ENCODE measurements around the gene PHF21A. TPM values are rescaled to one million over a fixed set of nuclear protein-coding genes. Genes with fewer than 3 reads are reported as not detected.

PHF21A gene
- total RNA-seq, result 10 to 100 TPM; 50.3 to 64.3 TPM

DNA sequence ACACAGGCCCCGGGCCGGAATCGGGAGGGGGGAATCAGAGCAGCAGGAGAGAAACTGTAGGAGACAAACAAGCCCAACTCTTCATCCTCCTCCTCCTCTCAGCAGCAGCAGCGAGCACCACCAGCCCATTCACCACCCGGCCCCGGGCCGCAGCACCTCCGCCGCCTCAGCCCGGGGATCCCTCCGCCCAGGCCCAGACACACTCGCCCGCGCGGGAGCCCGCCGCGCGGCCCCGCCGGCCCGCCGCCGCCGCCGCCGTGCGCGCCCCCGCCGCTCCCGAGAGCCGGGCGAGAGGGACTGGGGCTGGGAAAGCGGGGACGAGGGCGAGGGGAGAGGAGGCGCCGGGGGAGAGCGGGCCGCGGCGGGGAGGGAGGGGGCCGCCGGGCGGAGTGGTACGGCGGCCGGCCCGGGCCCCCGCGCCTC is at the start of gene PHF21A:
Gene PHF21A (minus strand): TSS at position 154 of the 423 bp plus-strand sequence. CDS start 37,235 bp downstream, outside the sequence.
- H3K27me3 Mint-ChIP-seq, result no peaks in the 10 kb centered on the region
- H3K4me3 Mint-ChIP-seq, result peak within 1 kb of the TSS; percentile 97
- H3K36me3 Mint-ChIP-seq, result peaks cover 6% of the 10 kb centered on the region
- peak within 1 kb of the TSS; percentile 96 for H3K27ac Mint-ChIP-seq
- no peaks in the 10 kb centered on the region for H3K9me3 Mint-ChIP-seq
- ATAC-seq (peak; percentile 86 to 87), DNase-seq (ENCODE audit: low spot score) (peak; percentile 95)
- peaks cover 26 to 40% of the 10 kb centered on the region in 2 donors for H3K4me1 Mint-ChIP-seq (ENCODE audit: low read depth in 2 of 2)

DNA sequence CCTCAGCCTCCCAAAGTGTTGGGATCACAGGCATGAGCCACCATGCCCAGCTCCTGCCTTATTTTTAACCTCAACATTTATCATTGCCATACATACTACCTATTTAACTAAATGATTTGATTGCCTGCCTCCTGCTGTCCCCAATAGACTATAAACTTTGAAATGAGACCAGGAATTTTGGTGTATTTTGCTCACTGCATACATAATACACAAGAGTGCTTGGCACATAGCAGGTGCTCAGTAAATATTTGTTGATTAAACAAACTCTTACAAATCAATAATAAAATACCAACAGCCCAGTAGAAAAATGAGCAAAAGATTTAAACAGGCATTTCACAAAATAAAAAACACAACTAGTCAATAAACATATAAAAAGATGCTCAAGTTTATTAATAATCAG is 49.5 kb upstream of the PHF21A start:
- no peaks in the 10 kb centered on the region for H3K4me1 Mint-ChIP-seq (ENCODE audit: low read depth in 2 of 2)
- H3K27ac Mint-ChIP-seq, result no peak overlapping the region
- H3K36me3 Mint-ChIP-seq, result no peaks in the 10 kb centered on the region
- peaks cover 23 to 24% of the 10 kb centered on the region in 2 donors for H3K27me3 Mint-ChIP-seq
- no peaks in the 10 kb centered on the region for H3K9me3 Mint-ChIP-seq
- no peak for DNase-seq (ENCODE audit: low spot score)
- H3K4me3 Mint-ChIP-seq, result no peak overlapping the region
- ATAC-seq, result no peak

DNA sequence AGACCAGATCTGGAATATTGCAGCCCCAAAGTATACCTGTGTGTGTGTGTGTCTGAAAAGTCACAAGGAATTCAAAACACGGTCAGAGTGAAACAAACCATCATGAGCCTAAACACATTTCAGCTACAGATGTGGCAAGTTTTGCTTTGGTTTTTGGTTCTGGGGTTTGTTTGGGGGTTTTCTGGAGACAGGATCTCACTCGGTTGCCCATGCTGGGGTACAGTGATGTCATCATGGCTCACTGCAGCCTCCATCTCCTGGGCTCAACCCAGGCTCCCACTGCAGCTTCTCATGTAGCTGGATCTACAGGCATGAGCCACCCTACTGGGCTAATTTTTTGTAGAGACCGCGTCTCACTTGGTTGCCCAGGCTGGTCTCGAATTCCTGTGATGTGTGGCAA is 41.4 kb upstream of the PHF21A start:
- peaks cover 3 to 12% of the 10 kb centered on the region in 2 donors for H3K4me1 Mint-ChIP-seq (ENCODE audit: low read depth in 2 of 2)
- H3K4me3 Mint-ChIP-seq, result no peak overlapping the region
- no peaks in the 10 kb centered on the region for H3K9me3 Mint-ChIP-seq
- no peak for DNase-seq (ENCODE audit: low spot score)
- peak overlapping the region in 1 of 2 donors; percentile 50 for H3K27ac Mint-ChIP-seq
- H3K27me3 Mint-ChIP-seq, result peaks cover 22 to 42% of the 10 kb centered on the region in 2 donors
- ATAC-seq, result peak; percentile 44 to 69
- no peaks in the 10 kb centered on the region for H3K36me3 Mint-ChIP-seq

DNA sequence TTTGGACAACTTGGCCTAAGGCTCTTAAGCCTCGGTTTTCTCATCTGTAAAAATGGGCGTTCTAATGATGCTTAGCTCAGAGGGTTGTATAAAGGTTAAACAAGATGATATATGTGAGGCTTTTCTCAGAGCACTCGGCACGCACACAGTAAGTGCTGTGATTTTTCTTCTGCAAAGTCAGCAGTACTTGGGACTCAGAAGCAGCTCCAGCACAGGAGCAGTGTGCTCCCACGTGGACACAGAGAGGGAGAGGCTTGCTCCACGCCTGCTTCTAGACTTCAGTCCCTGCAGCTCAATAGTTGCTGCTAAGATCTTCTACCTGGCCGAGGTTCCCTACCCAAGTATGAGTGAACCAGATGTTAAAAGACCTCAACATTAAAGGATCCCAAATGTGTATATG is 39.9 kb upstream of the PHF21A start:
- Mint-ChIP-seq H3K27ac (no peak overlapping the region), H3K9me3 (no peaks in the 10 kb centered on the region), H3K27me3 (peaks cover 24 to 40% of the 10 kb centered on the region in 2 donors), H3K4me3 (no peak overlapping the region), H3K4me1 (ENCODE audit: low read depth in 2 of 2) (peaks cover 3 to 12% of the 10 kb centered on the region in 2 donors), H3K36me3 (no peaks in the 10 kb centered on the region)
- DNase-seq (ENCODE audit: low spot score) (no peak), ATAC-seq (no peak)

DNA sequence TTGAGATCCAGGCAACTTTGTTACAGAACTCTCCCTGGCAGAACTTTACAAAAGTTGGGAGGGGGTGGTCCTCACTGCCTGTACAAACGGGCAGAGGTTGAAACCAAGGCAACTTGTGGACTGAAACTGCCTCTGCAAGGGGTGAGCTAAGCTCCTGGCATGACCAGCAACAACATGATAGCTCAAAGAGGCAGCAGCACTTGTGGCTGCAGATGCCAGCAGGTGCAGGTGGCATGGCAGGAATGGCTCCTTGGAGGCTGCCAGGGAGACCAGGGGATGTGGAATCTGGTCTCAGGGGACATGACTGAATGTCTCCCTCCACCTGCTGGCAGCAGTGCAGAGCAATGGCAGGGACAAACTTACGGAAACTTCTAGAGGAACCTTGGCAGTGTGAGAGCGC is 38.8 kb upstream of the PHF21A start:
- no peak overlapping the region for H3K4me3 Mint-ChIP-seq
- no peak overlapping the region for H3K27ac Mint-ChIP-seq
- peaks cover 22 to 30% of the 10 kb centered on the region in 2 donors for H3K27me3 Mint-ChIP-seq
- no peak for ATAC-seq
- no peaks in the 10 kb centered on the region for H3K36me3 Mint-ChIP-seq
- H3K4me1 Mint-ChIP-seq (ENCODE audit: low read depth in 2 of 2), result peaks cover 3 to 12% of the 10 kb centered on the region in 2 donors
- H3K9me3 Mint-ChIP-seq, result no peaks in the 10 kb centered on the region
- DNase-seq (ENCODE audit: low spot score), result no peak

DNA sequence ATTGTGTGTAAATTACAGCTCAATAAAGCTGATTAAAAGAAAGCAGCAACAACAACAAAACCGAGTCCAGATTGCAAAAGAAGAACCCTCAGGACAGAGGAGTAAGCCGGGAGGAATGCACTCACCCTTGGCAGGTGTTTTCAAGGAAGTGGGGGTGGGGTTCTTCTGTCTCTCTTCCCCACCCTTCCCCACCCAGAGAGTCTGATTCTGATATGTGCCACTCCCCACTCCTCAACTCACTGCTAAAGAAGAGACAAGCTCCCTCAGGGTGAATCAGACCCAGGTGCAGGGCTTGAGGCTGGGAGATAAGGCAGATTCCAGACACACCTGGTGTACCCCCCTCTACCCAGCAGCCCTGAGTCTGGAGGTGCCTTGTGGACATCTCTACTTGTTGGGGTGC is 38.4 kb upstream of the PHF21A start:
- H3K4me3 Mint-ChIP-seq, result no peak overlapping the region
- H3K9me3 Mint-ChIP-seq, result no peaks in the 10 kb centered on the region
- peaks cover 22 to 27% of the 10 kb centered on the region in 2 donors for H3K27me3 Mint-ChIP-seq
- DNase-seq (ENCODE audit: low spot score) (no peak), ATAC-seq (no peak)
- H3K27ac Mint-ChIP-seq, result no peak overlapping the region
- no peaks in the 10 kb centered on the region for H3K36me3 Mint-ChIP-seq
- peaks cover 3 to 12% of the 10 kb centered on the region in 2 donors for H3K4me1 Mint-ChIP-seq (ENCODE audit: low read depth in 2 of 2)

DNA sequence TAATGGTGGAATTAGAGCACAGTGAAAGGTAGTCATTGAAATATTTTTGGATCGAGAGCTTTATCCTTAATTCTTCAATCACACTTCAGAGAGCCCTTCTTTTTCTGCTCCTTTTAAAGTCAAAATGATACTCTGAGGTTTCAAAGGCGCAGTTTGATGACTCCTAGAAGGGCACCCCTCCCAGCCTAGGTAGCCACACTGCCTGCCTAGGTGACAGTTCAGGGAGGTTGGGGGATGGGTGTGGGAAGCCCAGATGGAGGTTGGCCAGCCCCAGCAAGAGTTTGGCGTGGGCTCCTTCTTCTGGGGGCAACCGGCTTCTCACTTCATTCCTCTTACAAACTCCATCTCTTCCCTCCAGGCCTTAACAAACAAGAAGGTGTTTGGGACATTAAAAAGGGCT is 28.6 kb upstream of the PHF21A start:
- DNase-seq (ENCODE audit: low spot score), result no peak
- no peaks in the 10 kb centered on the region for H3K36me3 Mint-ChIP-seq
- no peak overlapping the region for H3K4me3 Mint-ChIP-seq
- H3K27me3 Mint-ChIP-seq, result peaks cover 14 to 21% of the 10 kb centered on the region in 2 donors
- H3K27ac Mint-ChIP-seq, result no peak overlapping the region
- H3K4me1 Mint-ChIP-seq (ENCODE audit: low read depth in 2 of 2), result no peaks in the 10 kb centered on the region
- H3K9me3 Mint-ChIP-seq, result no peaks in the 10 kb centered on the region
- no peak for ATAC-seq

DNA sequence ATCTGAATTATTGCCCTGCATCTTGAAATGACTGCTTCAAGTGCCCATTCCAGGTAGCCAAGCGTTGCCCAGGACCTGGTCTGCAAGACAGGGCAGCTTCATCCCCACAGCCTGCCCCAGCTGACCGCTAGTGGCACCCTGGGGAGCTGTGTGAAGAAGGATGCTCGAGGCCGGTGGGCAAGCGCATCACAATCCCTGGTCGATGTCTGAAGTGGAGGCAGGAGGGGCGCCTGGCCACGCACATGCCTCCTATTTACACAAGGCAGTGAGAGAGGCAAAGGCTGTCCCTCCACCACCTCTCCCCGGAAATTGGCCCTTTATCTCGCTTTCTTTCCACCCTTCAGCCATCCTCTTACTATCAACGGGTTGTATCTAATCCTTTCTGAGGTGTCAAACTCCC is 28.1 kb upstream of the PHF21A start:
- Mint-ChIP-seq H3K36me3 (no peaks in the 10 kb centered on the region), H3K4me3 (no peak overlapping the region), H3K27ac (no peak overlapping the region), H3K4me1 (ENCODE audit: low read depth in 2 of 2) (no peaks in the 10 kb centered on the region), H3K9me3 (no peaks in the 10 kb centered on the region), H3K27me3 (peaks cover 14 to 21% of the 10 kb centered on the region in 2 donors)
- DNase-seq (ENCODE audit: low spot score), result no peak
- ATAC-seq, result no peak

DNA sequence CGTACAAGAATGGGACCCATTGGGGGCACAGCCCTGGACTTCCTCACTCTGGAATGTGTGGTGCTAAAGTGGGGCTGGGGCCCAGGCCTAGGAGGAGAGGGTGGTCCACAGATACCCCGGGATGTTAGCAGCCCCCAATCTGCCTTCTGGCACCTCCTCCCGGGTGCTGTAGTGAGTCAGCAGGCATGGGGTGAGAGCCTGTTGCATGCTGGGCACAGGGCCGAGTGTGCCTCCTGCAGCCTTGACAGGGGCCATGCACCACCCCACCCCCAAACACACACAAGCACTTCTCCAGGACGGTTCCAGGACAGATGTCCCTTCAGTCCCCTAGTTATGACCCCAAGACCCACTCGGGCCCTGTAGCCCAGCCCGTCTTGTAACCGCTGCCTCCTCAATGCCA is 23.5 kb upstream of the PHF21A start:
- H3K9me3 Mint-ChIP-seq, result no peaks in the 10 kb centered on the region
- H3K27me3 Mint-ChIP-seq, result peaks cover 9 to 12% of the 10 kb centered on the region in 2 donors
- ATAC-seq, result peak in 1 of 2 donors; percentile 50
- no peaks in the 10 kb centered on the region for H3K4me1 Mint-ChIP-seq (ENCODE audit: low read depth in 2 of 2)
- H3K36me3 Mint-ChIP-seq, result no peaks in the 10 kb centered on the region
- H3K27ac Mint-ChIP-seq, result no peak overlapping the region
- no peak for DNase-seq (ENCODE audit: low spot score)
- no peak overlapping the region for H3K4me3 Mint-ChIP-seq

DNA sequence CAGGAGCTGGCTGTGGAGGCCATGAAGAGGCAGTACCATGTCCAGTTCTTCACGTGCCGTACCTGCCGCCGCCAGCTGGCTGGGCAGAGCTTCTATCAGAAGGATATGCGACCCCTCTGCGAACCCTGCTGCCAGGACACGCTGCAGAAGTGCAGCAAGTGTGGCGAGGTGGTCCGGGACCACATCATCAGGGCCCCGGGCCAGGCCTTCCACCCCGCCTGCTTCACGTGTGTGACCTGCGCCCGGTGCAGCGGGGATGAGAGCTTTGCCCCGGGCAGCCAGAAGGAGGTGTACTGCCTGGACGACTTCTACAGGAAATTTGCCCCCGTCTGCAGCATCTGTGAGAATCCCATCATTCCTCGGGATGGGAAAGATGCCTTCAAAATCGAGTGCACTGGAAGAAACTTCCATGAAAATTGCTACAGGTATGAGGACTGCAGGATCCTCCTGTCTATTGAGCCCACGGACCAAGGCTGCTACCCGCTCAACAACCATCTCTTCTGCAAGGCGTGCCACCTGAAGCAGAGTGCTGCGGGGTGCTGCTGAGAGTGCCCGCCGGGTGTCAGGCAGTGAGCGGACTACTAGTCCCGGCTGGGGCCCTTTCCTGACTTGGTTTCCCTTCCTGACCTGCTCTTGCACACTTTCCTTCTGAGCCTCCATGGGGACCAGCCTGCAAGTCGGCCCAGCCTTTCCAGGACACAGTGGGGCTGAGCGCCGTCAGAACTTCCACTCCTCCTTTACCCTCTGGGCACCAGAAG is 22.0 kb upstream of the PHF21A start:
- Mint-ChIP-seq H3K4me3 (no peak overlapping the region), H3K4me1 (ENCODE audit: low read depth in 2 of 2) (no peaks in the 10 kb centered on the region)

DNA sequence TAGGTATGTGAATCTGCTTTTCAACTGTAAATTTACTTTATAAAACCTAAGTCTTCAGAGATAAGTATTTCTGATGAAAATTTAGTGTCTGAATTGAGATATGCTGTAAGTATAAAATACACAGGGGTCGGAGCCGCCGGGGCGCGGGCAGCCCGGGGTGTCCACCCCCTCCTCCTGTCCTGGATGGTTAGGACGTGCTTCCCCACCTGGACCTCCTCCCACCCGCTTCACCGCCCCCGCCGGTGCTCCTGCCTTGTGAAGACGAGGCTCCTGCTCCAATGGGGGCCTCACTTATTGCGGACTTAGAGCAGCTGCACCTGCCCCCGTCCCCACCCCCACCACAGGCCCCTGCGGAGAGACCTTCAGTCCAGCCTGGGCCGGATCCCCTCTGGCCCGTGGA is 21.3 kb upstream of the PHF21A start:
- no peaks in the 10 kb centered on the region for H3K4me1 Mint-ChIP-seq (ENCODE audit: low read depth in 2 of 2)
- H3K9me3 Mint-ChIP-seq, result no peaks in the 10 kb centered on the region
- H3K27ac Mint-ChIP-seq, result no peak overlapping the region
- DNase-seq (ENCODE audit: low spot score), result no peak
- peaks cover 8 to 10% of the 10 kb centered on the region in 2 donors for H3K27me3 Mint-ChIP-seq
- H3K4me3 Mint-ChIP-seq, result no peak overlapping the region
- no peaks in the 10 kb centered on the region for H3K36me3 Mint-ChIP-seq
- ATAC-seq, result no peak

More for the DNA sequence above, 22.0 kb upstream of the PHF21A start:
- ATAC-seq, result no peak
- no peak for DNase-seq (ENCODE audit: low spot score)
- Mint-ChIP-seq H3K27ac (no peak overlapping the region), H3K36me3 (no peaks in the 10 kb centered on the region), H3K27me3 (peaks cover 9 to 12% of the 10 kb centered on the region in 2 donors), H3K9me3 (no peaks in the 10 kb centered on the region)

DNA sequence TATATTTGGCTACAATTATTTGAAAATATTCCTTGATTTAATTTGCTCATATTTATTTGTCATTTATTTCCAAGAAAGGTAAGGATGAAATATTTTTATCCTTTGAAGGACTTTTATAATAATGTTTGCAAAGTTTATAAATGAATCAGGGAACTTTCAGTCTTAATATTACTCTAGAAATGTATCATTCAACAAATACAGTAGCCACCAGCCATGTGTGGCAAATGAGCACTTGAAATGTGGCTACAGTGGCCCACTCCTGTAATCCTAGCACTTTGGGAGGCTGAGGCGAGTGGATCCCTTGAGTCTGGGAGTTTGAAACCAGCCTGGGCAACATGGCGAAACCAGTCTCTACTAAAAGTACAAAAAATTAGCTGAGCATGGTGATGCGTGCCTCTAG is 20.3 kb upstream of the PHF21A start:
- Mint-ChIP-seq H3K36me3 (no peaks in the 10 kb centered on the region), H3K4me3 (no peak overlapping the region), H3K9me3 (no peaks in the 10 kb centered on the region), H3K27me3 (peaks cover 3 to 8% of the 10 kb centered on the region in 2 donors), H3K4me1 (ENCODE audit: low read depth in 2 of 2) (no peaks in the 10 kb centered on the region), H3K27ac (no peak overlapping the region)
- no peak for ATAC-seq
- no peak for DNase-seq (ENCODE audit: low spot score)

DNA sequence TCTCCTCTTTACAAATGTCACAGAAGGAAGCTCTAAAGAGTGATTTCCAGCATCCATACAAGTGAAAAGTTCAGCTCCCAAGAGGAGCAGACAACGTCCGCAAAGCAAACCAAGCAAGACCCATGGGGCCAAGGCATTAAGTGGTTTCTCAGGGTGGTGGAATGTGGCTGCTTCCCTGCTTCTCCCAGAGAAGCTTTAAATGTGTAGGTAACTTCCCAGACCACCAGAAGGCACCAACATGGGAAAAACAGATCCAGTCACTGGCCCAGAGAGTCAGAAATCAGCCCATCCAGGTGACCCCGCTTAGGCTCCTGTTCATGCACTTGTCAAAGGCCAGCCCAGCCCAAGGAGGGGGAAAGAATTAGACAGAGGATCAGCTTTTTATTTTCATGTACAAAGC is 13.3 kb upstream of the PHF21A start:
- Mint-ChIP-seq H3K36me3 (no peaks in the 10 kb centered on the region), H3K9me3 (no peaks in the 10 kb centered on the region), H3K27me3 (peaks cover 0 to 5% of the 10 kb centered on the region in 2 donors), H3K27ac (no peak overlapping the region), H3K4me3 (no peak overlapping the region), H3K4me1 (ENCODE audit: low read depth in 2 of 2) (no peaks in the 10 kb centered on the region)
- no peak for ATAC-seq
- no peak for DNase-seq (ENCODE audit: low spot score)

DNA sequence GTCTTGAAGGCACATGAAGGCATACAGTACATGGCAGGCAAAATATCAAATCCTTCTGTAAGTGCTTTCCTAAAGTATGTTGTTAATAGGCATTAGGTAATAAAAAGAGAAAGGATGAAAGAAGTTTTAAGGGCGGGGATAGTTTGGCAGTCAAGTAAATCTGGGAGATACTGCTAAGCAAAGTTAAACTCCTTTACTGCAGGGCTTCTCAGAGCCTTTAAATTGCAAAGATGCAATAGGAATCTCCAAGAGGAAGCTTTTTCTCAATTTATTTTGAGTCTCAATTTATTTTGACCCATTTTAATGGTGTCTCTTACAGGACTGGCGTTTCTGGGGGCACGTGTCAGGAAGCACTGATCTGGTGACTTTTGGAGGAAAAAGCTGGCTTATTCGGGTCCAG is 12.8 kb upstream of the PHF21A start:
- Mint-ChIP-seq H3K27me3 (peaks cover 0 to 5% of the 10 kb centered on the region in 2 donors), H3K9me3 (no peaks in the 10 kb centered on the region), H3K4me3 (no peak overlapping the region), H3K27ac (no peak overlapping the region), H3K4me1 (ENCODE audit: low read depth in 2 of 2) (no peaks in the 10 kb centered on the region), H3K36me3 (no peaks in the 10 kb centered on the region)
- no peak for DNase-seq (ENCODE audit: low spot score)
- ATAC-seq, result no peak
